T-helper 2 cell (primary cell): ENCODE data around the gene PCCB.
"Not testable (repeated sequence)": the region's sequence is repeated elsewhere in the genome, so short reads cannot be mapped to it uniquely, and the experiment has no call there.

Experiments used
- DNase-seq, 5 experiments: peaks; one replicate each; pipeline versions ENCODE4 v3.0.0 to v3.0.0-alpha.2; 2012 to 2022
- total RNA-seq, 2 donors: gene quantifications; one replicate each; lab custom pipeline; 2026; lab: John Stamatoyannopoulos, UW

The PCCB gene
- total RNA-seq, result 17.5 to 20.3 reads per million in 2 donors

DNA sequence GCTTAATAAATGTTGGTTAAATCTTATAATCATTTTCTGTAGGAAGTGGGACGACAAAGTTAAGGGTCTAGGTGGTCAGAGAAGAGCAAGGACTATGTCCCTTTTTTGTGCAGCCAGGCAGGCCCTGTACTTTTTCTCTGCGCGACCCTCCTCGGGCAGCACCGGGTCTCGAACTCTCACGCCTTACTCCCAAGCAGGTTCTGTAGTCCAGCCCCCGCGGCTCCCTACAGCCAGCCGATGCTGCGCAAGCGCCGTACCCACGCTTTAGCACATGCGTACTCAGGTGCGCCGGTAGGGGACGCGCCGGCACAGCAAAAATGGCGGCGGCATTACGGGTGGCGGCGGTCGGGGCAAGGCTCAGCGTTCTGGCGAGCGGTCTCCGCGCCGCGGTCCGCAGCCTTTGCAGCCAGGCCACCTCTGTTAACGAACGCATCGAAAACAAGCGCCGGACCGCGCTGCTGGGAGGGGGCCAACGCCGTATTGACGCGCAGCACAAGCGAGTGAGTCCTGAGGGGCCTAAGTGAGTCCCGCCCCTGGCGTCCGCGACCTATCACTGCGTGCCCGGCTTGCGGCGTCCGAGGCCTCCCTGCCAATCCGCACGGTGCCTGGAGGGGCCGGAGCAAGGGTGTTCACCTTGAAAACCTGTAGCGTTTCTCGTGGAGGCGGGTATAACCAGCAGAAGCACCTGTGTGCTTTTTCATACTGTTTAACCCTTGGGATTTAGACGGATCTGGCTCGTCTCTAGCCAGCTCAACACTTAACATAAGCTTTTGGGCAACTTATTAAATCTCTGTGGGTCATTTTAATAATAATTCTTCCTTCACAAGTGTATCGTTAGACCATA lies at the start of gene PCCB:
Gene PCCB, plus strand, starts transcription at position 282 of the 844 bp plus-strand sequence. Its CDS starts 36 bp downstream, at position 318.
- DNase-seq, result peak; percentile 75 to 95 (median 90)

DNA sequence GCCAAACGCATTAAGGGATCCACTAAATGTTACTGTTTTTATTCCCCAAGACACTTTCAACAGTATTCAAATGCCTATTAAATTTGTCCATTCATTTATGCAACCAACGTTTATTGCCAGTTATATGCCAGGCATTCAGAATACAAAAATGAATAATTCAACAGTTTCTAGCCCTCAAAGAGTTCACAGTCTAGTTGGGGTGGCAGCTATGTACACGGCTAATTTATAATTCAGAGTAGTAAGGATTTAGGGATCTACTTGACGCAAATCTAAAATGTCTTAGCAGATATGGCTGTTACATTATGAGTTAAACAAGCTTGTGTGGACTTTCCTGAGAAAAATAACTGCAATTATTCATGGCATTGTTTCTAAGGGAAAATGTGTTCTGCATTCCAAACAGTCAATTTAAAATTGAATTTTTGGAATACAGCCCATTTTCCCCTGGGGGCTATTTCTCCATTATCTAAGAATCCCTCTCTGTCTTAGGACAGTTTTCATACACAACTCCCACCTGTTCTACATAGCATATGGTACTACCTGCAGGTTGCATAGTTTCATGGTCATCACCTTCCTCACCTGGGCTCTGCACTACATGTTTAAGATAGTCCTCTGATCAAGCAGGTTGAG lies 42.5 kb upstream of the PCCB start:
- DNase-seq, result no peak

GRCh38 chr3:136209921-136210320 lies 40.2 kb upstream of the PCCB start:
- no peak for DNase-seq

GRCh38 chr3:136211547-136211946 lies 38.6 kb upstream of the PCCB start:
- no peak for DNase-seq

DNA sequence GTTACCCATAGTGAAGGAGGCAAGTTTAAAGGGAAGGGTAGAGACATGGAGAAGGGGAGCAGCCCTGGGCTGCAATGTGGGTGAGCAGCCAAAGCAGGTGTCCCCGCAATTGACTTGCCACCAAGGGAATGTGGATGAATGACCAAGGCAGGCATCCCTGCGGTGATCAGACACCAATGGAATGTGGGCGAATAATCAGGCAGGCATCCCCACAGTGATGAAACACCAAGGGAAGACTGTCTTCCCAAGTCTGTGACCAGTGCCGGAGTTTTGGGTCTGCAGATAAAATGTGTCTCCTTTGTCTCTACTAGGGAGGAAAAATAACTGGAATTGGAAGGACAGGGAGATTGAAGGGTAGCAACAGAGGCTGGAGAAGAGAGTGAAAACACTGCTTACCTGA lies 27.4 kb upstream of the PCCB start:
- DNase-seq, result not testable (repeated sequence)

GRCh38 chr3:136232413-136232812 lies 17.7 kb upstream of the PCCB start:
- no peak for DNase-seq

DNA sequence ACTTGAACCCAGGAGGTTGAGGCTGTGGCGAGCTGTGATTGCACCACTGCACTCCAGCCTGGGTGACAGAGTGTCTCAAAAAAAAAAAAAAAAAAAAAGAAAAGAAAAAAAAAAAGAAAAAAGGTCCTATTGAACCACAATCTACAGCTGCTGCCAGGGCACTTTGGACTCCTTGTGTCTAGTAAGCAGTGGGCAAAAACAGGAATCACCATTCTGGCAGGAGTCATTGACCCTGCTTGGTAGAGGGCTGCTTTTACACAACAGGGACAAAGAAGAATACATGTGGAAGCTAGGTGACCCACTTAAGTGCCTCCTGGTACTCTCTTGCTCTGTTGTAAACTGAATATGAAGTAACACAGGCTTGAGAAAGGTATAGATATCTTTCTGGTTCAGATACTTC lies 14.6 kb upstream of the PCCB start:
- DNase-seq, result no peak

- DNase-seq, result no peak
Measured at GRCh38 chr3:136236109-136236508, 14.0 kb upstream of the PCCB start.

DNA sequence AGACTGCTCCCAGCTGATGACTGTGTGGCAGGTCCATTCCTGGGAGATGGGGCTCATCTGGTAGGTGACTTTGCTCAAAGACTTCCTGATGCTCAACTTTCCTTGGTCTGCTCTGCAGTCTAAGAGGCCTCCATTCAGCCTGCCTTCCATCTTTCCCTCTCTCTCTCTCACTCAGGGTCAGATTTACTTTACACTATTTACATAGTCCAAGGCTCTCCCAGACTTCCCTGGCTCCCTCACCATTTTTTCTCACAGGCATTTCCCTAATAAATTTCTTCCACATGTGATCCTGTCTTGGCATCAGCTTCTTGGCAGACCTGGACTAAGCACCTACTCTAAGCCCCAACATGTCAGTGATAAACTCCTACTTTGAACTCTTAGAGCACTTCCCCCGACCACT lies 13.0 kb upstream of the PCCB start:
- DNase-seq, result no peak

- no peak for DNase-seq
Measured at GRCh38 chr3:136237961-136238649, 12.0 kb upstream of the PCCB start.

DNA sequence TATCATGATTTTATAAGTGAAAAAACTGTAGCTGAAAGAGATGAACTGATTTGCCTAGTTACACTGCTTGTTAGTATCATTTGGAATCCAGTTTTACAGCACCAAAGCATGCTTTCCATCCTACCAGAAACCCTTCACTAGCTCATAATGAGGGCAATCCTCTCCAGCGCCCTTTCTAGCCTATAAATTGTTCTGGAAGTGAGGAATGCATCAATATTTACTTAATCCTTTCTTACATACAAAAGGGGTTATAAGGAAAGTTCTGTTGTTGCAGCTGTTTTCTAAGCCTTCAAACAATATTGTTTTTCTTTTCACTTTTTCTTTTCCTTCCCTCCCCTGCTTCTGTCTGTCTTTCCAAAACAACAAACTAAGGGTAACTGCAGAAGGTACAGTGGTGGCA lies 11.0 kb upstream of the PCCB start:
- no peak for DNase-seq

DNA sequence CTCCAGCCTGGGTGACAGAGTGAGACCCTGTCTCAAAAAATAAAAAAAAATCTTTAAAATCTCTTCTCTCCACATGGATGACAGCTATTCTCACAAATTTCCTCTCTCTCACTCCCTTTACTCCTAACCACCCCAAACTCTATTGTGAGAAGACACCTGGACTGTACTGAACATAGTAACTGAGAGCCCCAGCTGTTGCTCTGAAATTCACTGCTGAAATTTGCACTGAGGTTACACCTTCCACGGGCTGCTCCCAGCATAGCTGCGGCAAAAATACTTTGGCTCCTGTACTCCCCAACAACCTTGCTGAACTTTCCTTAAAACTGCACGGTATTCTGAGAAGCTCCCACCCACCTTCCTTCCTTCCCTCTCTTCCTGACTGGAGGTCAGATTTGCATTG lies 4.4 kb upstream of the PCCB start:
- no peak for DNase-seq

DNA sequence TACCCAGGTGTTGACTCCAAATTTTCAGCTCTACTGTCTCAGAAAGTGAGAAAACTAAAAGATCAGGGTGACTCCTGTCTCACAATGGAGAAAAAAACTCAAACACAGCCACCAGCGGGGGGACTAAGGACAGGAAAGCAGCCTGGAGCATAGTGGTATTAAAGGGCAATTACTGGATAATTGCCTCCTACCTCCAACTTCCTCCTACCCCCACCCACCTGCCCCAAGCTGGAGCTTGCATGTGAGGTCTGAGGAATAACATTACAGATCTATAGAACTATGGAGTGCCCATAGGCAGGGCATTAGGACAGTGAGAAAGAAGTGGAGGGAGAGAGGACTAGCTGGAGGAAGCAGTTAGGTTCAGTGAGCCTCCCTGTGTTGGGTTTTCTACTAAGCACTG lies 2.7 kb upstream of the PCCB start:
- no peak for DNase-seq

DNA sequence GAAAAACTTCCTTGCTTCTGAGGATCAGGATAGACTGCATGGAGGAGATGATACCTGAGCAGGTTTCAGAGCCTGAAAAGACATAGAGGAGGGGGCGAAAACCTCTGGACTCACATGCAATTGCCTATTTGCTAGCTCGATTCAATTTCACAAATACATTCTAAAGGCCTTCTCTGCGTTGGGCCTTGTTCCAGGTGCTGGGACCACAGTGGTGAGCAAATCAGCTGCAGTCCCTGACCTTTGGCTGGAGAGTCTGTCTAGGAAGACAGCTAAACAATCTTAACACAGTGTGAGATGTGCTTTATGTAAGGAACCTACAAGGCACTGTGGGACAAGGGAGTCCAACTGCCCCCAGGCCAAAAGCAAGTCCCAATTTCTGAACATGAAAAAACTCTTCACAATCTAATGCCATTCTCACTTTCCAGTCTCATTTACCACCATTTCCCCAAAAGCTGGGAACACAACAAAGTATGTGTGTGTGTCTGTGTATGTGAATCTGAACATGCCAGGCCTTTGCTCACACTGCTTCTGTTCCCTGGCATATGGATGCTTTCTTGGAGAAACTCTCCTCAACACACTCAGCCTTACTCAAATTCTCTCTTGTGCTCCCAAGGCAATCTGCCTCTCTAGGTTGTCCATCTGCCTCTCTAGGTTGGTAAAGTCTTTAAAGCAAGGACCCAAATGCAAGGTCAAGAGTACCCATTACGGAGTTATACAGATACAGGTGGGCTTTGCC lies 2.1 kb upstream of the PCCB start:
- no peak for DNase-seq

DNA sequence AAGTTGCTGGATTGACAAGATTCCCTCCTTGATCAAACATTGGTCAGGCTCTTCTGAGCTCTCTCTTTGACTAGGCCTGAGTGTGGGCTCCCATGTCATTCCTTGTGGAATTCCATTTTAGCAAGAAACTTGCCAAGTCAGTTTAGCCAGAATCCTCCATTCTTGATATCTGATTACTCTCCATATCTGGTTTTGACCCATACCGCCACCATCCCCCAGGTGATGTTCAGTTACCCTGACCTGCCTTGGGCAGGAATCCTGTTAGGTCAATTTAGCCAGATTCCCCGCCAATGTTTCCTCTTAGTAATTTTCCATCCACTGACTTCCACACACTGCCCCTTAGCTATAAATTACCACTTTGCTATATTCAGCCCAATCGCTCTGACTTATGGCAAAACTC lies 1.0 kb upstream of the PCCB start:
- DNase-seq, result no peak

DNA sequence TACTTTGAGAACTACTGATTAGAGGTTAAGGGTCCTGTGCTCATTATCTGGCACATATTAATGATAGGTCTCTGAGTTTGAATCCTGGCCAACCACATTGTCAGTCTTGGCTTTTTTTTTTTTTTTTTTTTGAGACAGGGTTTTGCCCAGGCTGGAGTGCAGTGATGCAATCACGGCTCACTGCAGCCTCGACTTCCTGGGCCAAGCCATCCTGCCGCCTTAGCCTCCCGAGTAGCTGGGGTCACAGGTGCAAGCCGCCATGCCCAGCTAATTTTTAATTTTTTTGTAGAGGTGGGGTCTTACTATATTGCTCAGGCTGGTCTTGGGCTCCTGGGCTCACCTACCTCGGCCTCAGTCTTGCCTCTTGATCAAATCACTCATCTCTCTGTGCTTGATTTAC lies 547 bp upstream of the PCCB start:
- no peak for DNase-seq

DNA sequence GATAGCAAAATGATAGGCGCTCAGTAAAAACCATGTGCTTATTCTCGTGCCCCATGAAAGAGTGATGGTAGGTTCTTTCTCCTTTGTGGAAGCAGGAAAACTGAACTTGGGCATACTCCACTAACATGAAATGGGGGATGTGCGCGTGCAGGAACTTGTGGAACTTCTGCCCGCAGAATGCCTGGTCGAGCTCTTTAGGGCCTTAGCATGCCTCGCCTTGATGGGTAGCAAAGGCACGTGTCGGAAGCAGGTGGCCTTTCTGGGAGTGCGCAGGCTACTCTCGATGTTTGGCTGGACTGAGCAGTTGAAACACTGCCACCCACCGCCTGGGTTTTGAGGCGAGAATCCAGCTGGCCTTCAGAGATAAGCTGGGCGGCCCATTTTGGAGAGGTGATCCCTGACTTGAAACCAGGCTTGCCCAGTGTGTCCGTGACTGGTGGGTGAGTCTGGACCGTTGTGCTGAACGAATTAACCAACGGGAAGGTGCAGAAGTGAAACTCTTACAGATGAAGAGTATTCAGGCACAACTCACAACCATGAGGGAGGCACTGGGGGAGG lies 842 bp downstream of the PCCB start:
- peak in 1 of 5 experiments; percentile 11 for DNase-seq

- DNase-seq, result no peak
Measured at GRCh38 chr3:136251511-136251910, 1.4 kb downstream of the PCCB start.

GRCh38 chr3:136255672-136256406 lies 5.7 kb downstream of the PCCB start:
- DNase-seq, result no peak

DNA sequence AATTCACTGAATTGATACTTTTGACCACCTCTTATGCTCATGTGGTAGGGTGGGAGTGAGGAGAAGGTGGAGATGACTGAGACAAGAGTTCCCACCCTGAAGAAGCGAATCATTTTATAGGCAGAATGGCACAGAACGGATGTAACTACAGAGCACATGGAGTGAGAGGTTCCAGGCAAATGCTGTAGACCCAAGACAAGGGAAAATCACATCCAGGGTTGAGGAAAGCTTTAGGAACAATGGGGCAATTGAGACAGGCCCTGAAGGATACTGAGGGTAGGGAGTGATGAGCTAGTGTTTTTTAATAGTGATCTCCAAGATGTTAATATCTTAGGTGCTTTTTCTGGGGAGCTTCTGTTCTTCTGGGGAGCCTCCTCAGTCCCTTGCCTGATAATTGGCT lies 8.1 kb downstream of the PCCB start:
- no peak for DNase-seq

DNA sequence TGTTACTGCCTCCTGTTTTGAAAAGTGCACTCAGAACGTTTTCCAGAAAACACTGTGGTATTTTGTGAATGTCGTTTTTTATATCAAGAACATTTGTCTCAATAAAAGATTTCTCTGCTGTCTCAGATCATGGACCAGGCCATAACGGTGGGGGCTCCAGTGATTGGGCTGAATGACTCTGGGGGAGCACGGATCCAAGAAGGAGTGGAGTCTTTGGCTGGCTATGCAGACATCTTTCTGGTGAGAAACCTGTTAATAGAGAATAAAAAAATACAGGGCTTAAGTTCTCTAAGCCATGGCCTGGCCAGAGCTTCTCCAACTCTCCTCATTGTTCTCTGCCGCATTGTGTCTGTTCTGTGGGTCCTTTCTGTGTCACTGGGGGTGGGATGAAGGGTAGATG lies 11.7 kb downstream of the PCCB start:
- no peak for DNase-seq

GRCh38 chr3:136262559-136262958 lies 12.4 kb downstream of the PCCB start:
- DNase-seq, result no peak
